Activated CD8-positive, alpha-beta T cell treated with anti-CD3 and anti-CD28 coated beads, Interleukin-2, amount 10 ng/mL, durations not matched to agents 7 days and 5 days (primary cell): ENCODE data around the gene TNFAIP8L1. TPM values are rescaled to one million over a fixed set of nuclear protein-coding genes. Genes with fewer than 3 reads are reported as not detected.
A peak's percentile ranks its signal among the peaks of the same experiment; 100 is the strongest.

Experiments used
- ATAC-seq: fragments of 150-1000 bp; cut with Tn5 transposase; one replicate; pipeline ENCODE4 v1.10.0; 2021; ENCODE audit warnings: moderate library complexity
- CTCF ChIA-PET: fragments of 350-600 bp; sonication (Branson Sonifier 250); formaldehyde crosslinking; loops from one replicate; lab custom pipeline; 2021; ENCODE audit warnings: antibody characterized with exemption; lab: Charles Lee
- POLR2A ChIA-PET: fragments of 350-600 bp; sonication (Branson Sonifier 250); formaldehyde crosslinking; loops from one replicate; lab custom pipeline; 2021; ENCODE audit warnings: antibody characterized with exemption; lab: Charles Lee
- DNase-seq: peaks from one replicate; pipeline ENCODE4 v3.0.0-alpha.2; 2020
- H3K27ac Mint-ChIP-seq: one replicate; pipeline ENCODE4 v1.8.0; 2021; ENCODE audit warnings: mild to moderate bottlenecking, mixed read lengths
- H3K27me3 Mint-ChIP-seq: one replicate; pipeline ENCODE4 v1.8.0; 2021; ENCODE audit warnings: low read depth, mixed read lengths
- H3K36me3 Mint-ChIP-seq: one replicate; pipeline ENCODE4 v1.8.0; 2021; ENCODE audit warnings: low read depth, mixed read lengths
- H3K4me1 Mint-ChIP-seq: one replicate; pipeline ENCODE4 v1.8.0; 2021; ENCODE audit warnings: low read depth, mixed read lengths
- H3K4me3 Mint-ChIP-seq: one replicate; pipeline ENCODE4 v1.8.0; 2021; ENCODE audit warnings: mild to moderate bottlenecking, mixed read lengths
- H3K9me3 Mint-ChIP-seq: one replicate; pipeline ENCODE4 v1.8.0; 2022; ENCODE audit warnings: mixed read lengths; ENCODE audit not compliant: insufficient read depth
- total RNA-seq, 2 experiments: library from RNA; stranded (reverse); gene quantifications; one replicate each; pipeline ENCODE4 v1.2.3, GENCODE V29; 2021

Gene TNFAIP8L1
- total RNA-seq, 2 experiments from 2014 or later = 19.4 to 20.2 TPM

DNA sequence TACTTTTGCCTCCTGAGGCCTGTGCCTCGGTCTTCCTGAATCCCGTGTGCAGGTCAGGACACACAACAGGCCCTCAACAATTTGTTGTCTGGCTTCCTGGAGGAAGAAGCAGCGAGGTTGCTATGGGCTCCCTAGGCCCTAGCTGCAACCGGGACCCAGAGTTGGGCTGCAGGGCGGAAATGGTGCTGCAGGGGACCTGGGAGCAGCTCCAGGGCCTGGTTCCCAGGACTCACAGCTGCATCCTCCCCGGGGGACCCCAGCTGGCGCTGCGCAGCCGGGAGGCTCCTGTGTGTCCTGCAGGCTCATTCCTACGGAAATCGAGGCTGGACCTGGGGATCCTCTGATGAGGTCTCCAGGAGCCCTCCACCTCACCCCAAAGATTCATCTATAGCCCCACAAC is 999 bp upstream of the TNFAIP8L1 start:
- no peak for DNase-seq
- H3K27ac Mint-ChIP-seq = peak overlapping the region; percentile 93
- peaks cover 52% of the 10 kb centered on the region for H3K4me1 Mint-ChIP-seq
- no peak for ATAC-seq
- peak overlapping the region; percentile 66 for H3K4me3 Mint-ChIP-seq
- no peaks in the 10 kb centered on the region for H3K9me3 Mint-ChIP-seq
- POLR2A ChIA-PET = no interaction called here
- CTCF ChIA-PET = interaction anchor here (1.0 to 2.8 kb wide), 5 partner anchors 49 to 115 kb away, joined by 3 to 71 read pairs (median 5); partner anchors contain the start of gene SEMA6B
- no peaks in the 10 kb centered on the region for H3K27me3 Mint-ChIP-seq
- H3K36me3 Mint-ChIP-seq = peaks cover 2% of the 10 kb centered on the region

DNA sequence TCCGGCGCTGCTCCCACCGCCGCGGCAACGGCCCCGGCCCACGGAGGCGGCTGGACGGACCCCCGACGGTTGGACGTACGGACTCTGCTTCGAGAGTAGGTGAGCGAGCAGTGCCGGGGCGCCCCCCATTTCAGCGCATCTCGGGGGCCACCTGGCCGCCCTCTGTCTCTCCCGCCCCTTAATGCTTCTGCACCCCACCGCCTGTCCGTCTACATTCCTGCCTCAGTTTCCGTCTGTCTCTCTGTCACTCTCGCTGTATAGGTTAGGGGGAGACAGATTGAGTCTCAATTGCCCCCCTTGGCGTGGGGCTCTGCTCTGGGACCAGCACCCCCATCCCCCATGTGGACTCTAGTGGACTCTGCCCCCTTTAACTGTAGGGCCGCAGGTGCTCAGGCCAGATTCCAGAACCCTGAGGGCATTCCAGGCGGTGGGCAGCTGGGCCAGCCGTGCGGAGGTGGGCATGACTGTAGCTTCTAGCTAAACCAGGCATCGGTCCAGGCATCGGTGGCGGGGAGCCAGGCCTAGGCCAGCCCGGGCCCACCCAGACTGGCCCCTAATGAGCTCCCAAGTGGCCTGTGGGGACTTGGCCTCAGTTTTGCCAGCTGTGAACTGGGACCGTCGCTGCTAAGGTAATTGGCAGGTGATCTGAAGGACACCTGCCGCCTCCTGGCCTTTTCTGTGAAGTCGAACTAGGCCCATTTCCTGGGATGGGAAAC is 373 bp downstream of the TNFAIP8L1 start:
- POLR2A ChIA-PET = no interaction called here
- ATAC-seq = no peak
- Mint-ChIP-seq H3K27ac (peak overlapping the region; percentile 83), H3K4me1 (peaks cover 40% of the 10 kb centered on the region), H3K36me3 (peaks cover 2% of the 10 kb centered on the region), H3K27me3 (no peaks in the 10 kb centered on the region), H3K4me3 (peak overlapping the region; percentile 98), H3K9me3 (no peaks in the 10 kb centered on the region)
- CTCF ChIA-PET = interaction anchor here (0.6 to 1.6 kb wide), 3 partner anchors 8 to 152 kb away, joined by 3 to 4 read pairs (median 3); partner anchors contain the start of gene FEM1A
- DNase-seq = no peak

- Mint-ChIP-seq H3K9me3 (no peaks in the 10 kb centered on the region), H3K36me3 (peaks cover 2% of the 10 kb centered on the region), H3K4me1 (peaks cover 36% of the 10 kb centered on the region), H3K27me3 (no peaks in the 10 kb centered on the region), H3K27ac (peak overlapping the region; percentile 83), H3K4me3 (peak overlapping the region; percentile 98)
- DNase-seq (no peak), ATAC-seq (no peak)
- ChIA-PET CTCF (interaction anchor here (0.6 to 1.6 kb wide), 4 partner anchors 7 to 151 kb away, joined by 3 to 5 read pairs (median 4); partner anchors contain the start of gene FEM1A), POLR2A (no interaction called here)
These were observed 1.1 kb downstream of the TNFAIP8L1 start for GRCh38 chr19:4640247-4641000.

DNA sequence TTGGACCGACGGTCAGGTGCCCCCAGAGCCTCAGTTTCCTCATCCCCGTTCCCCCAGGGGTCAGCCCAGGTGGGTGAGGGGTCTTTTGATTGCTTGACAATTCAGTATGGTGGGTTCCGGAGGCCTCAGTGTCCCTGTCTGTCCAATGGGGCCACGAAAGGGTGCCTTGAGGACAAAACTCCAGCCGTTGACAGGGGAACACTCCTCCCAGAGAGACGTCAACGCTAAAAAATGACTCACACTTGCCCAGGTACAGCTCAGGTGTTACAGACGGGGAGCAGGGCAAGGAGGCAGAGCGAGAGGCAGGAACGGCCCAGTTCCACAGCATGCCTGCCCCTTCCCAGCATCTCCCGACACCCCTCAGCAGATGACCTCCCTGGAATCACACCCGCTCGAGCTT is 1.8 kb downstream of the TNFAIP8L1 start:
- H3K4me3 Mint-ChIP-seq = peak overlapping the region; percentile 34
- no peaks in the 10 kb centered on the region for H3K9me3 Mint-ChIP-seq
- no peaks in the 10 kb centered on the region for H3K27me3 Mint-ChIP-seq
- H3K36me3 Mint-ChIP-seq = peaks cover 5% of the 10 kb centered on the region
- peaks cover 32% of the 10 kb centered on the region for H3K4me1 Mint-ChIP-seq
- H3K27ac Mint-ChIP-seq = peak overlapping the region; percentile 34
- ChIA-PET POLR2A (no interaction called here), CTCF (interaction anchor here (1.3 to 1.6 kb wide), 3 partner anchors 17 to 65 kb away, joined by 3 to 5 read pairs (median 4); no protein-coding TSS in a partner anchor)
- DNase-seq (no peak), ATAC-seq (no peak)

DNA sequence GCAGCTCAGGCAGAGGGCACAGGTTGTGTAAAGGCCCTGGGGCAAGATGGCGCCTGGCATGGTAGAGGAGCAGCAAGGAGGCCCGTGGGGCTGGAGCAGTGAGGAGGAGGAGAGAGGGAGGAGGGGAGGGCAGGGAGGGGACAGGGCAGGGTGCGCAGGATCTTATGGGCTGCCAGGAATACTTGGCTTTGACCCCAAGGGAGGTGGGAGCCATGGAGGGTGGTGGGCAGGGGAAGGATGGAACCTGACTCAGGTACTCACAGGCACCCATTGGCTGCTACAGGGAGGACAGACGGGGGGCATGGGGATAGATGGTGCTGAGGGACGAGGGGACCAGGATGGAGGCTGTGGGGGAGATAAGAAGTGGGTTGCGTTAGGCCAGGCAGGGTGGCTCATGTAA is 3.3 kb downstream of the TNFAIP8L1 start:
- Mint-ChIP-seq H3K4me1 (peaks cover 21% of the 10 kb centered on the region), H3K4me3 (no peak overlapping the region), H3K27ac (no peak overlapping the region), H3K9me3 (no peaks in the 10 kb centered on the region), H3K27me3 (no peaks in the 10 kb centered on the region), H3K36me3 (peaks cover 5% of the 10 kb centered on the region)
- ChIA-PET POLR2A (no interaction called here), CTCF (interaction anchor here (1.5 kb wide), 1 partner anchor 9 kb away, joined by 3 read pairs; no protein-coding TSS in a partner anchor)
- no peak for ATAC-seq
- DNase-seq = no peak

DNA sequence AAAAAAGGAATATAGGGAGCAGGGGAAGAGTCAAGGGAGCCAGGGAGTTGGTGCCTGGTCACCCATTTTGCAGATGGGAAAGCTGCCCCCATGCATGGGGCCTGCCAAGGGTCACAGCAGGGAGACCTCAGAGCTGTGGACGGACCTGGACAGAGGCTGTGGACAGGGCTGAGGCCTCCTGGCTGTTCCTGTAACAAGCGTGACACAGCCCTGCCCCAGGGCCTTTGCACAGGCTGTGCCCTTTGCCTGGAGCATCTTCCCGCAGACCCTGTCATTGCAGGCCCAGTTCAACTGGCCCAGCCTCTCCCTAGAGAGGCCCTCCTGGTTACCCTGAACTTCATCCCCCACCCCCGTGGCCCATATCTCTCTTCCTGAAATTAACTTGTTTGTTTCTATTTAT is 6.4 kb downstream of the TNFAIP8L1 start:
- Mint-ChIP-seq H3K36me3 (peaks cover 2% of the 10 kb centered on the region), H3K9me3 (no peaks in the 10 kb centered on the region), H3K27me3 (no peaks in the 10 kb centered on the region), H3K4me3 (no peak overlapping the region), H3K27ac (no peak overlapping the region), H3K4me1 (peaks cover 8% of the 10 kb centered on the region)
- POLR2A ChIA-PET = no interaction called here
- no peak for ATAC-seq
- CTCF ChIA-PET = interaction anchor here (1.1 kb wide), 1 partner anchor 11 kb away, joined by 3 read pairs; no protein-coding TSS in a partner anchor
- no peak for DNase-seq

DNA sequence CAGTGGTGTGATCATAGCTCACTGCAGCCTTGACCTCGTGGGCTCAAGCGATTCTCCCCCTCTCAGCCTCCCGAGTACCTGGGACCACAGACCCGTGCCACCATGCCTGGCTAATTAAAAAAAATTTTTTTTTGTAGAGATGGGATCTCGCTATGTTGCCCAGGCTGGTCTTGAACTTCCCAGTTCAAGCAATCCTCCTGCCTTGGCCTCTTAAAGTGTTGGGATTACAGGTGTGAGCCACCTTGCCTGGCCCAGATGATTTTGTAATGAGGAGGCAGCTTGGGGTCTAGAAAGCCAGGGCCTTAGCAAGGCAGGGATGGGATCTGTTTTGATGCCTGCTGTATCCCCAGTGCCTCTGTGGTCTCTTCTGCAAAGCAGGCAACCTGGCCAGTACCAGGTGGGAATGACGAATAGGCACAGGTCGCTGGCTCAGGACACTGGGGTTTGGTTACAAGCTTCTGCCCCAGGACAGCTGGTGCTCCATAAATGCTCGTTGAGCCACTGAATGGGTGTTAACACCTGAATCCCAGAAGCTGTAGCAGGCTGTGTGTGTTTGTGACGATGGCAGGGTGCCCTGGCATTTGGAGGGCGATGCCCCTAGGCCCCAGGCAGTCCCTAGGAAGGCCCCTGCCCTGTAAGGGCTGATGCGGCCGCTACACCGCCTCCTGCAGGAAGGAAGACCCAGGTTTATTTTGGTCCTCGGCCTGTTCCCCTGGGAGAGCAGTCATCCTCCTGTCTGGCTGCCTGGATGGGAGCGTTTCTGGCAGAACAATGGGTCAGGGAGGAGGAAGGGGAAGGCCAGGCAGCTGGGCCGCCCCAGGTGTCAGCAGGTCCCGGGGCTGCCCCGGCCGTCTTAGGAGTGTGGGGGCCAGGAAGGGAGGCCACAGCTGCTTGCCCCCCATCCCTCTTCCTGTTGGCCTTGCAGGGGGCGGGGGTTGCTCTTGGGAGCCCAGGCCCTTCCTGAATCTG is 8.6 kb downstream of the TNFAIP8L1 start:
- ChIA-PET CTCF (interaction anchor here (1.1 kb wide), 1 partner anchor 8 kb away, joined by 3 read pairs; the partner anchor contains the start of gene TNFAIP8L1), POLR2A (no interaction called here)
- peaks cover 2% of the 10 kb centered on the region for H3K4me1 Mint-ChIP-seq
- H3K36me3 Mint-ChIP-seq = peaks cover 2% of the 10 kb centered on the region
- no peak for ATAC-seq
- H3K4me3 Mint-ChIP-seq = no peak overlapping the region
- no peak for DNase-seq
- H3K27ac Mint-ChIP-seq = no peak overlapping the region
- no peaks in the 10 kb centered on the region for H3K9me3 Mint-ChIP-seq
- H3K27me3 Mint-ChIP-seq = no peaks in the 10 kb centered on the region

GRCh38 chr19:4649392-4650047 is 10.2 kb downstream of the TNFAIP8L1 start:
- no peaks in the 10 kb centered on the region for H3K9me3 Mint-ChIP-seq
- H3K36me3 Mint-ChIP-seq = peaks cover 4% of the 10 kb centered on the region
- ATAC-seq (no peak), DNase-seq (no peak)
- no peak overlapping the region for H3K4me3 Mint-ChIP-seq
- ChIA-PET POLR2A (no interaction called here), CTCF (no interaction called here)
- H3K4me1 Mint-ChIP-seq = peaks cover 5% of the 10 kb centered on the region
- H3K27ac Mint-ChIP-seq = no peak overlapping the region
- H3K27me3 Mint-ChIP-seq = no peaks in the 10 kb centered on the region

DNA sequence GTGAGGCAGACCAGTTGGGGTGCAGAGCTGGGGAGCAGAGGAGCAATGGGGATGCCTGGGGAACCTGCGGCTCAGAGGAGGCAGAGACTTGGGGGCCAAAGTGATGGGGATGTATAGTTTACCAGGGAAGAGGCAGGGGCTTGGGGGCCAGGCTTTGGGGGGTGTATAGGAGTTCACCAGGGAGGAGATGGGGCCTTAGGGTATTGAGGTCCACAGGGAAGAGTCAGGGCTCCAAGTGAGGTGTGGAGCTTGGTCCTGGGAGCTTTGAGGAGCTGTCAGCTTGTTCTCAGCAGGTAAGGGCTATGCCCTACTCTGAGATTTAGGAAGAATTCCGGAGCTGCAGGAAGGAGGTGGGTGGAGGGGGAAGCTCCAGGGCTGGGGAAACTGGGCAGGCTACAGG is 10.8 kb downstream of the TNFAIP8L1 start:
- Mint-ChIP-seq H3K4me3 (no peak overlapping the region), H3K36me3 (peaks cover 10% of the 10 kb centered on the region), H3K9me3 (no peaks in the 10 kb centered on the region), H3K4me1 (peaks cover 5% of the 10 kb centered on the region), H3K27me3 (no peaks in the 10 kb centered on the region), H3K27ac (no peak overlapping the region)
- ChIA-PET CTCF (no interaction called here), POLR2A (no interaction called here)
- DNase-seq (no peak), ATAC-seq (no peak)

DNA sequence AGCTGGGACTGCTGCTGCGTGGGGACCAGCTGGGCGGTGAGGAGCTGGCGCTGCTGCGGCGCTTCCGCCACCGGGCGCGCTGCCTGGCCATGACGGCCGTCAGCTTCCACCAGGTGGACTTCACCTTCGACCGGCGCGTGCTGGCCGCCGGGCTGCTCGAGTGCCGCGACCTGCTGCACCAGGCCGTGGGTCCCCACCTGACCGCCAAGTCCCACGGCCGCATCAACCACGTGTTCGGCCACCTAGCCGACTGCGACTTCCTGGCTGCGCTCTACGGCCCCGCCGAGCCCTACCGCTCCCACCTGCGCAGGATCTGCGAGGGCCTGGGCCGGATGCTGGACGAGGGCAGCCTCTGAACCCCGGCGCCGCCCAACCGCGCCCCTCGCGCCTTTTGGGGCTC is 12.8 kb downstream of the TNFAIP8L1 start:
- Mint-ChIP-seq H3K4me1 (peaks cover 5% of the 10 kb centered on the region), H3K4me3 (no peak overlapping the region), H3K36me3 (peaks cover 10% of the 10 kb centered on the region), H3K27me3 (no peaks in the 10 kb centered on the region), H3K9me3 (no peaks in the 10 kb centered on the region), H3K27ac (no peak overlapping the region)
- no peak for ATAC-seq
- ChIA-PET POLR2A (no interaction called here), CTCF (no interaction called here)
- DNase-seq = no peak
